Liver (tissue), 3 donors: ENCODE measurements around the gene C22orf23.

Experiments
- ATF3 ChIP-seq: IDR thresholded peaks from 2 replicates; pipeline ENCODE4 v1.6.1; 2016; ENCODE audit warnings: antibody characterized with exemption
- CTCF ChIP-seq: fragments of 150-350 bp; IDR thresholded peaks from 2 replicates; pipeline ENCODE4 v1.5.1; 2017; ENCODE audit warnings: improper control_type of control experiment, low read depth, low read length; ENCODE audit not compliant: missing input control
- EGR1 ChIP-seq, 2 donors: IDR thresholded peaks; 2 replicates each; pipeline ENCODE4 v1.6.1; 2016 to 2018; ENCODE audit warnings: antibody characterized with exemption in 2 of 2, low read depth in 2 of 2
- GABPA ChIP-seq, 2 donors: IDR thresholded peaks in 1 of 2; conservative IDR thresholded peaks in 1 of 2; 2 replicates each; pipeline ENCODE4 v1.6.1; 2016; ENCODE audit warnings: antibody characterized with exemption in 2 of 2, mild to moderate bottlenecking in 1 of 2, moderate library complexity in 1 of 2
- HNF4A ChIP-seq, 2 donors: conservative IDR thresholded peaks; 2 replicates each; pipeline ENCODE4 v1.6.1; 2016; ENCODE audit warnings: antibody characterized with exemption in 2 of 2, mild to moderate bottlenecking in 2 of 2
- JUND ChIP-seq, 2 donors: IDR thresholded peaks; 2 replicates each; pipeline ENCODE4 v1.6.1; 2016; ENCODE audit warnings: antibody characterized with exemption in 2 of 2
- RAD21 ChIP-seq, 2 donors: IDR thresholded peaks; 2 replicates each; pipeline ENCODE4 v1.6.1; 2016; ENCODE audit warnings: antibody characterized with exemption in 2 of 2, mild to moderate bottlenecking in 2 of 2
- REST ChIP-seq: IDR thresholded peaks from 2 replicates; pipeline ENCODE4 v1.6.1; 2016; ENCODE audit warnings: antibody characterized with exemption, mild to moderate bottlenecking
- RXRA ChIP-seq, 2 donors: IDR thresholded peaks; 2 replicates each; pipeline ENCODE4 v1.6.1; 2017 to 2018; ENCODE audit warnings: antibody characterized with exemption in 2 of 2, mild to moderate bottlenecking in 1 of 2
- TAF1 ChIP-seq: conservative IDR thresholded peaks from 2 replicates; pipeline ENCODE4 v1.6.1; 2016; ENCODE audit warnings: antibody characterized with exemption, mild to moderate bottlenecking
- YY1 ChIP-seq: IDR thresholded peaks from 2 replicates; pipeline ENCODE4 v1.6.1; 2016; ENCODE audit warnings: antibody characterized with exemption, mild to moderate bottlenecking
- donor health status: healthy.
- donor health status: healthy.

DNA sequence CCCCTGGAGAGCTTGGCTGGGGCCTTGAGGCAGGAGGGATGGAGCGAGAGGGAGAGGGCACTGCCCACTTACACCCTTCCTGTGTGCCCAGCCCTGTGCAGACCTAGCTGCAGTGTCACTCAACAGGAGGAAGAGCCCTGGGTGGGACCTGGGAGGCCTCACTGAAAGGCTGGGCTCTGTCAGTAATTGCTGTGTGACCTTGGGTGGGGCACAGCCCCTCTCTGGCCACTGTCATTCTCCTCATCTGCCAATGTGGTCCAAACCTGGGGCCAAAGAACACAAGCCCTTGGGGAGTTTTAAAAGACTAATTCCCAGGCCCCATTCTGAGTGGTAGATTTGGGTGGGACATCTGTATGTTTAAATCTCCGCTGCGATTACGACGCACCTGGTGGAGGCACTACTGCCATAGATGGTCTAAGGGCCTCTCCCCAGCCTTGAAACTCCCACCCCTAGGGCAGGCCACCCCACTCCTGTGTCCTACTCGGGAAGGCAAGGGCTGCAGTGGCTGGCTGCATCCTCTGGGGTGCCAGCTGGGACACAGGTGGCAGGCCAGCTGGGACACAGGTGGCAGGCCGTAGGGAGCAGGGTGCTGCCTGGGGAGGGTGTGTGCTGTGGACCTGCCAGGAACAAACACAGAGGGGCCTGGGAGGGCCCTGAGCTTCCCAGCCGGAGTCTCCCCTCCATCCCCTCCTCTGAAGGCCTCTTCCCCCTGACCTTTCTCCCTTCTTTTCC is 43.3 kb upstream of the C22orf23 start:
- no peak for TF ChIP-seq CTCF
- TF ChIP-seq YY1 = no peak
- no peak for TF ChIP-seq EGR1 (IDR thresholded peaks at IDR 0.05; ENCODE audit: low read depth in 2 of 2)
- no peak for TF ChIP-seq REST
- no peak for TF ChIP-seq TAF1
- no peak for TF ChIP-seq JUND (IDR thresholded peaks at IDR 0.05)
- no peak for TF ChIP-seq GABPA (IDR thresholded peaks at IDR 0.05 in 1 of 2, conservative IDR thresholded peaks at IDR 0.05 in 1 of 2)
- TF ChIP-seq RXRA (IDR thresholded peaks at IDR 0.05) = no peak
- TF ChIP-seq ATF3 = no peak
- no peak for TF ChIP-seq RAD21 (IDR thresholded peaks at IDR 0.05)
- TF ChIP-seq HNF4A (conservative IDR thresholded peaks at IDR 0.05) = no peak
